KOPT-K1 (cell line): ENCODE results near the gene GPRIN3.
"Not testable (repeated sequence)": the region's sequence is repeated elsewhere in the genome, so short reads cannot be mapped to it uniquely, and the experiment has no call there.

Source experiments
- H3K27ac ChIP-seq: fragments of 200-600 bp; sonication (generic); 2 replicates; pipeline ENCODE4 v1.5.1; 2016; ENCODE audit warnings: antibody characterized with exemption, mild to moderate bottlenecking, low read depth, low read length; ENCODE audit not compliant: poor library complexity, severe bottlenecking
- H3K36me3 ChIP-seq: fragments of 200-600 bp; sonication (generic); 2 replicates; pipeline ENCODE4 v1.5.1; 2017; ENCODE audit warnings: antibody characterized with exemption, mild to moderate bottlenecking, low read length, moderate library complexity; ENCODE audit not compliant: insufficient read depth
- H3K9me3 ChIP-seq: fragments of 200-600 bp; sonication (generic); 2 replicates; pipeline ENCODE4 v1.5.1; 2017; ENCODE audit warnings: antibody characterized with exemption, low read length, mild to moderate bottlenecking; ENCODE audit not compliant: insufficient read depth, poor library complexity, severe bottlenecking

The GPRIN3 gene

DNA sequence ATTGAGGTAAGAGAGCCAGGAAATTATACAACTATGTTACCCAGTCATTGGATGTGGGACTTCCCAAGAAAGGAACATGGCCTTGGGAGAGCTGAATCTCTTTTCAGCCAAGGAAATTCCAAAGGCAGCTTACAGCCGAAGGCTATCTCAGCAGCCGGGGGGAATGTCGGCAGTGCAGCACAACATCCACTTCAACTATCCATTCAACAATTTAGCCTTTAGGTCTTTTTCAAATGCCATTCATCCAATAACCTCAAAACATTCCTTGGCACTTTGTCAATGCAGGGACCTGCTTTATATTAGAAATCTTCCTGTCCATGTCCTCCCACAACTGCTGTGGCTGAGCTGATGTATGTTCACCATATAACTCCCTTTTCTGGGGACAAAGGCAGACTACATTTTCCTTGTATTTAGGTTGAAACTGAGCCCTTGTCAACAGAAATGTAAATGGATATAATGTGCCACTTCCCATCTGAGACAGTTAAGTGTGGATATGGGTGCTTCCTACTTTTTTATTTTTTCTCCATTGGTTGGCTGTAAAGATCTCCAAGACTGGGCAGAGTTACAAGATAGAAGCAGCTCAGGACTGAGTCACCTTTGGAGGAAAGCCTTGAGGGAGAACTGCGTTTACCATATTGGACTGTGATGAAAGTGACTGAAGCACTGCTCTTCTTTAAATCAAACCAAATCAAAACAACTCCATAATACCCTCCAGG is 94.8 kb downstream of the GPRIN3 start:
- Histone ChIP-seq H3K27ac (no peak overlapping the region), H3K36me3 (no peaks in the 10 kb centered on the region), H3K9me3 (no peaks in the 10 kb centered on the region)

DNA sequence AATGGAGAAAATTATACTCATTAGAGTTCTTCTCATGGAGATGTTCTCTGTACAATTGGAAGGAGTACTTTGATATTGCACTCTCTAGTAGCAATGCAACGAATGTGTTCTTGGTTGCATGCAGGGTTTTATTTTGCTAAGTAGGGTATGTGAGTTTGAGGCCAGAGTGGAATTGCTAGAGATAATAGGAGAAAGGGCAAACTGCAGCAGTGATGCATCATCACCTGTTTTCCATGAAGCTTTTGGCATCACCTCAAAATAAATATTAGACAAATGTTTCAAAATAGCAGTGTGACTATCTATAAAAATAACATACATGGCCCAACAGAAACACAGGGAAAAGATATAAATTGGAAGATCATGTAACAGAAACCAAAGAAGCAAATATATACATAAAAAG is 103.0 kb downstream of the GPRIN3 start:
- Histone ChIP-seq H3K9me3 (no peaks in the 10 kb centered on the region), H3K27ac (no peak overlapping the region), H3K36me3 (no peaks in the 10 kb centered on the region)

DNA sequence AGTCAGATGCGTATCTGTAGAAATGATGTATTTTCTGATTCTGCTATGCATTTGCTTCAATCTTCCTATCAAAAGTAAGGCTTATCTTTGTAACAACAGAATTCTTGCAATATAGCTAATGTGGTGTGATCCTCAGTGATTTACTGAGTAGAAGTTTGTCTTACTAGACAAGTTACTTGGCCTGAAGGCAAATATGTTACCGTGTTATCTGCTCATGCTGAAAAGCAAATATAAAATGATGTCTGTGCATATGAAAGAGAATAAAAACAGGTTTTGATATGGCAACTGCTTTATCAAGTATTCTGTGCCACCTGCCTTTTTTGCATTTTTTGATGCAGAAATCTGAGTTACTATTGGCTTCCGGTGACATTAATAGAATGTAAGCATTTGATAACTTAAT is 103.7 kb downstream of the GPRIN3 start:
- Histone ChIP-seq H3K36me3 (no peaks in the 10 kb centered on the region), H3K9me3 (no peaks in the 10 kb centered on the region), H3K27ac (no peak overlapping the region)

DNA sequence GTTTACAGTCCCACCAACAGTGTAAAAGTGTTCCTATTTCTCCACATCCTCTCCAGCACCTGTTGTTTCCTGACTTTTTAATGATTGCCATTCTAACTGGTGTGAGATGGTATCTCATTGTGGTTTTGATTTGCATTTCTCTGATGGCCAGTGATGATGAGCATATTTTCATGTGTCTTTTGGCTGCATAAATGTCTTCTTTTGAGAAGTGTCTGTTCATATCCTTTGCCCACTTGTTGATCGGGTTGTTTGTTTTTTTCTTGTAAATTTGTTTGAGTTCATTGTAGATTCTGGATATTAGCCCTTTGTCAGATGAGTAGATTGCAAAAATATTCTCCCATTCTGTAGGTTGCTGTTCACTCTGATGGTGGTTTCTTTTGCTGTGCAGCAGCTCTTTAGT is 108.2 kb downstream of the GPRIN3 start:
- H3K9me3 ChIP-seq, H3K27ac ChIP-seq, H3K36me3 ChIP-seq: not testable (repeated sequence)

DNA sequence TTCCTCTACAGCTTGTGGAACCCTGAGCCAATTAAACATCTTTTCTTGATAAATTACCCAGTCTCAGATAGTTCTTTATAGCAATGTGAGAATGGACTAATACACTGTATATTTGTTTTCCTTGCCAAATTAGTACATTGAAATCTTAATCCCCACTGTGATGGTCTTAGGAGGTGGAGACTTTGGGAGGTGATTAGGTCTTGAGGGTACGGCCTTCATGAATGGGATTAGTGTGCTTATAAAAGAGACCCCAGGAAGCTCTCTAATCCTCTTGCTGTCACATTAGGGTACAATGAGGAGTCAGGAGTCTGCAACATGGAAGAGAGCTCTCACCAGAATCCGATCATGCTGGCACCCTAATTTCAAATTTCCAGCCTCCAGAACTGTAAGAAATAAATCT is 109.7 kb downstream of the GPRIN3 start:
- Histone ChIP-seq H3K27ac (no peak overlapping the region), H3K9me3 (no peaks in the 10 kb centered on the region), H3K36me3 (no peaks in the 10 kb centered on the region)

DNA sequence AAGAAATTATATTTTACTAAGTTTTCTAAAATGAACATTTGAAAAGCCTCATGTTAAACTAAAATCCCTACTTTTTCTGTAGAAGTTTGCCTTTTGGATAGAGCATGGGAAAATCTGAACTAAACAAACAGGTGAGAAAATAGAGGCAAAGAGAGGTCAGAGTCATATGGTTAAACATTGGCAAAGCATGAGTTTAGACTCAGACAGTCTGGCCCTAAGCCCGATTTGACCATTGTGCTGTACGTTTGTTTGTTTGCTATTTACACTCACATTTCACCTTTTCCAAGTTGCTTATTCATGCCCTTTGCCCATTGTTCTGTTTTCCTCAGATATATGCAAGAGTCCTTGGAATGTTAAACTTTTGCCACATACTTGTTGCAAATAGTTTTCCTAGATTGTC is 110.9 kb downstream of the GPRIN3 start:
- Histone ChIP-seq H3K9me3 (no peaks in the 10 kb centered on the region), H3K27ac (no peak overlapping the region), H3K36me3 (no peaks in the 10 kb centered on the region)

DNA sequence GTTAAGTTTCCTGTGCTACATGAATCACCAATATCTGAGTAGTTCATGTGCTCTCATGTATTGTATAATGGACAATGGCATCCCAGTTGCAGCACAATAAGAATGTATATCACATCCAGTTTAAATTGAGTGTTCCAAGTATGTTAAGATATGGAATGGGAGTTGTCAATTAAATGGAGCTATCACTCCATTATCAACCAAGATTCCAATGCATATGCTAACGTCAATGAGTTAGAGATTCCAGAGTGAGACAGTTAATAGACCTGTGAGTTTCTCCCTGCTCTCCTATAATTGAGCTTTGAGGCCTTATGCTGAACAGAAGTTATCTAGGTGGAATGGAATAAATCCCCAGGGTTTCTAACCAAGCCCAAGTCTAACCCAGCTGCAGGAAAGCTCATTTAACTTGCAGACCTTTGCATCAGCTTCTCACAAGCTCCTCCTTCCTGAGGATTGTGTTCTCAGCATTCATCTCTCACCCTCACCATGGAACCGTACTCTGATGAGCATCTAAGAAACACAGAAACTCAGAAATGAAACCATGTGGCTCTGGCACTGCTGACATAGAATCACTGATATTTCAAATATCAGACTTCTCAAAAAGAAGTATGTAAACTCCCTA is 111.4 kb downstream of the GPRIN3 start:
- Histone ChIP-seq H3K36me3 (no peaks in the 10 kb centered on the region), H3K9me3 (no peaks in the 10 kb centered on the region), H3K27ac (no peak overlapping the region)

DNA sequence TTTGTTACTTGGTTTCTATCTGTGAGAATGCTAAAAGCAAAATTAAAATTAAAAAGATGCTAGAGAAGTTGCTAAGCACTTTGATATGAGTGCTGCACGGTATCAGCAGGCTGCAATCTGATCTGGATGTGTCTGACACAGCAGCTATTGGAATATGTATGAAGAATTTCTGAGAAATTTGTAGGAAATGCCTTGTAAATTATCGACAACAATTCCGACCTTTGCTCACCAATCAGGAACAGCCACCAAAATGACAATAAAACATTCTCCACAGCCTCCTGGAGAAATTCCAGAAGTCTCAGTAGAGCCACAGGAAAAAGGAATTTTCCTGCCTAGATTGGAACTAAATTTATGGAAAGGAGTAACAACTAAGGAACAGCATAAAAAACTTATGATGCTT is 113.8 kb downstream of the GPRIN3 start:
- Histone ChIP-seq H3K36me3 (no peaks in the 10 kb centered on the region), H3K9me3 (no peaks in the 10 kb centered on the region), H3K27ac (no peak overlapping the region)
